Natural killer cell treated with Interleukin-12 subunit alpha and Interleukin-12 subunit beta and Interleukin-15 and Interleukin-18, amount 100 ng/mL, for 72 hours (primary cell): ENCODE measurements around the gene XAF1. TPM values are rescaled to one million over a fixed set of nuclear protein-coding genes. Genes with fewer than 3 reads are reported as not detected.
"Not testable (repeated sequence)": the region's sequence is repeated elsewhere in the genome, so short reads cannot be mapped to it uniquely, and the experiment has no call there.

Source experiments
- ATAC-seq, 2 donors: fragments of 150-1000 bp; cut with Tn5 transposase in 1 of 2; sonication (Bioruptor Pico), chemical (Tn5 transposase) in 1 of 2; 2 replicates each; pipeline ENCODE4 v1.10.0; 2021
- DNase-seq: peaks from one replicate; pipeline ENCODE4 v3.0.0; 2022; ENCODE audit warnings: low spot score
- H3K27ac Mint-ChIP-seq, 2 donors: 1 replicate in 1 of 2; 2 replicates in 1 of 2; pipeline ENCODE4 v1.8.0; 2022; ENCODE audit warnings: mixed read lengths in 2 of 2, mild to moderate bottlenecking in 1 of 2, moderate library complexity in 1 of 2
- H3K27me3 Mint-ChIP-seq, 2 donors: 1 replicate in 1 of 2; 2 replicates in 1 of 2; pipeline ENCODE4 v1.8.0; 2022; ENCODE audit warnings: mixed read lengths in 2 of 2
- H3K36me3 Mint-ChIP-seq: one replicate; pipeline ENCODE4 v1.8.0; 2022; ENCODE audit warnings: mixed read lengths
- H3K4me1 Mint-ChIP-seq, 2 donors: 1 replicate in 1 of 2; 2 replicates in 1 of 2; pipeline ENCODE4 v1.8.0; 2022; ENCODE audit warnings: low read depth in 2 of 2, mixed read lengths in 2 of 2, mild to moderate bottlenecking in 1 of 2
- H3K4me3 Mint-ChIP-seq: one replicate; pipeline ENCODE4 v1.8.0; 2022; ENCODE audit warnings: mixed read lengths
- H3K9me3 Mint-ChIP-seq: 2 replicates; pipeline ENCODE4 v1.8.0; 2022; ENCODE audit warnings: mixed read lengths
- total RNA-seq, 2 donors: library from RNA; stranded (reverse); gene quantifications; one replicate each; pipeline ENCODE4 v1.2.3, GENCODE V29; 2022

XAF1 gene
- total RNA-seq, 2 donors from 2014 or later = 53.7 to 110 TPM

GRCh38 chr17:6768447-6768846, 12.6 kb downstream of the XAF1 start:
- Mint-ChIP-seq H3K9me3 (peaks cover 15% of the 10 kb centered on the region), H3K27ac (no peak overlapping the region), H3K36me3 (peaks cover 96% of the 10 kb centered on the region), H3K4me3 (no peak overlapping the region), H3K27me3 (peaks cover 0 to under 1% of the 10 kb centered on the region in 2 donors), H3K4me1 (peaks cover 13 to 27% of the 10 kb centered on the region in 2 donors)
- DNase-seq (no peak), ATAC-seq (no peak)

GRCh38 chr17:6772016-6772415, 16.2 kb downstream of the XAF1 start:
- peaks cover 0 to 10% of the 10 kb centered on the region in 2 donors for H3K27me3 Mint-ChIP-seq
- H3K9me3 Mint-ChIP-seq = peaks cover 18% of the 10 kb centered on the region
- DNase-seq (no peak), ATAC-seq (no peak)
- H3K36me3 Mint-ChIP-seq = peaks cover 80% of the 10 kb centered on the region
- no peak overlapping the region for H3K27ac Mint-ChIP-seq
- peaks cover 9% of the 10 kb centered on the region in 2 donors for H3K4me1 Mint-ChIP-seq
- H3K4me3 Mint-ChIP-seq = no peak overlapping the region

GRCh38 chr17:6774906-6775305, 19.1 kb downstream of the XAF1 start:
- Mint-ChIP-seq H3K4me1 (peaks cover 6 to 19% of the 10 kb centered on the region in 2 donors), H3K36me3 (peaks cover 52% of the 10 kb centered on the region), H3K27me3 (peaks cover 10 to 21% of the 10 kb centered on the region in 2 donors), H3K9me3 (peaks cover 15% of the 10 kb centered on the region)
- not testable (repeated sequence) for ATAC-seq, H3K4me3 Mint-ChIP-seq, H3K27ac Mint-ChIP-seq, DNase-seq

GRCh38 chr17:6775871-6776405, 20.1 kb downstream of the XAF1 start, which contains the start of gene FBXO39:
TSS of gene FBXO39 (plus strand) at chr17:6776215. CDS start at chr17:6779869, 3,654 bp downstream.
- H3K36me3 Mint-ChIP-seq = peaks cover 43% of the 10 kb centered on the region

GRCh38 chr17:6779411-6779810, 23.6 kb downstream of the XAF1 start:
- peaks cover 0 to 20% of the 10 kb centered on the region in 2 donors for H3K4me1 Mint-ChIP-seq
- H3K36me3 Mint-ChIP-seq = peaks cover 33% of the 10 kb centered on the region
- DNase-seq = no peak
- peaks cover 39 to 40% of the 10 kb centered on the region in 2 donors for H3K27me3 Mint-ChIP-seq
- H3K4me3 Mint-ChIP-seq = no peak overlapping the region
- H3K9me3 Mint-ChIP-seq = peaks cover 16% of the 10 kb centered on the region
- H3K27ac Mint-ChIP-seq = no peak overlapping the region
- ATAC-seq = no peak

More at GRCh38 chr17:6775871-6776405, 20.1 kb downstream of the XAF1 start, which contains the start of gene FBXO39:
- Mint-ChIP-seq H3K27me3 (peaks cover 10 to 21% of the 10 kb centered on the region in 2 donors), H3K27ac (no peak within 1 kb of the TSS), H3K4me3 (no peak within 1 kb of the TSS), H3K4me1 (peaks cover 5 to 21% of the 10 kb centered on the region in 2 donors), H3K9me3 (peaks cover 15% of the 10 kb centered on the region)
- DNase-seq (no peak), ATAC-seq (peak in 1 of 2 donors; percentile 52)

GRCh38 chr17:6780001-6780400, 24.2 kb downstream of the XAF1 start:
- H3K27ac Mint-ChIP-seq = no peak overlapping the region
- no peak for ATAC-seq
- peaks cover 27% of the 10 kb centered on the region for H3K36me3 Mint-ChIP-seq
- no peak for DNase-seq
- peaks cover 15% of the 10 kb centered on the region for H3K9me3 Mint-ChIP-seq
- peaks cover 0 to 18% of the 10 kb centered on the region in 2 donors for H3K4me1 Mint-ChIP-seq
- peaks cover 39 to 40% of the 10 kb centered on the region in 2 donors for H3K27me3 Mint-ChIP-seq
- H3K4me3 Mint-ChIP-seq = no peak overlapping the region

- ATAC-seq (no peak), DNase-seq (no peak)
- H3K9me3 Mint-ChIP-seq = peaks cover 15% of the 10 kb centered on the region
- peaks cover 48 to 49% of the 10 kb centered on the region in 2 donors for H3K27me3 Mint-ChIP-seq
- H3K36me3 Mint-ChIP-seq = peaks cover 33% of the 10 kb centered on the region
- peaks cover 0 to 16% of the 10 kb centered on the region in 2 donors for H3K4me1 Mint-ChIP-seq
- H3K27ac Mint-ChIP-seq = no peak overlapping the region
- no peak overlapping the region for H3K4me3 Mint-ChIP-seq
Observed at GRCh38 chr17:6780886-6781285, 25.0 kb downstream of the XAF1 start.

GRCh38 chr17:6782244-6782643, 26.4 kb downstream of the XAF1 start:
- ATAC-seq (no peak), DNase-seq (no peak)
- peaks cover 36% of the 10 kb centered on the region for H3K36me3 Mint-ChIP-seq
- peaks cover 17% of the 10 kb centered on the region for H3K9me3 Mint-ChIP-seq
- peaks cover 54 to 62% of the 10 kb centered on the region in 2 donors for H3K27me3 Mint-ChIP-seq
- H3K4me3 Mint-ChIP-seq = no peak overlapping the region
- peaks cover 0 to 13% of the 10 kb centered on the region in 2 donors for H3K4me1 Mint-ChIP-seq
- H3K27ac Mint-ChIP-seq = no peak overlapping the region

- peaks cover 13% of the 10 kb centered on the region for H3K9me3 Mint-ChIP-seq
- no peak overlapping the region for H3K4me3 Mint-ChIP-seq
- DNase-seq = no peak
- no peak overlapping the region for H3K27ac Mint-ChIP-seq
- H3K36me3 Mint-ChIP-seq = peaks cover 35% of the 10 kb centered on the region
- ATAC-seq = no peak
- H3K4me1 Mint-ChIP-seq = no peaks in the 10 kb centered on the region
- H3K27me3 Mint-ChIP-seq = peaks cover 51 to 75% of the 10 kb centered on the region in 2 donors
Observed at GRCh38 chr17:6786618-6787017, 30.8 kb downstream of the XAF1 start.

- ATAC-seq (no peak), DNase-seq (no peak)
- Mint-ChIP-seq H3K27me3 (peaks cover 47 to 71% of the 10 kb centered on the region in 2 donors), H3K27ac (no peak overlapping the region), H3K36me3 (peaks cover 29% of the 10 kb centered on the region), H3K4me3 (no peak overlapping the region), H3K9me3 (peaks cover 7% of the 10 kb centered on the region), H3K4me1 (no peaks in the 10 kb centered on the region)
Observed at GRCh38 chr17:6787081-6787693, 31.3 kb downstream of the XAF1 start.

- Mint-ChIP-seq H3K27ac (no peak overlapping the region), H3K4me3 (no peak overlapping the region), H3K36me3 (peaks cover 11% of the 10 kb centered on the region), H3K27me3 (peaks cover 44 to 60% of the 10 kb centered on the region in 2 donors), H3K4me1 (peaks cover 0 to 4% of the 10 kb centered on the region in 2 donors), H3K9me3 (peaks cover 2% of the 10 kb centered on the region)
- no peak for DNase-seq
- no peak for ATAC-seq
Observed at GRCh38 chr17:6789146-6789545, 33.3 kb downstream of the XAF1 start.

GRCh38 chr17:6793748-6794493, 38.1 kb downstream of the XAF1 start:
- ATAC-seq (no peak), DNase-seq (no peak)
- H3K36me3 Mint-ChIP-seq = no peaks in the 10 kb centered on the region
- no peaks in the 10 kb centered on the region for H3K9me3 Mint-ChIP-seq
- H3K4me3 Mint-ChIP-seq = no peak overlapping the region
- no peak overlapping the region for H3K27ac Mint-ChIP-seq
- peaks cover 27 to 37% of the 10 kb centered on the region in 2 donors for H3K27me3 Mint-ChIP-seq
- peaks cover 0 to 6% of the 10 kb centered on the region in 2 donors for H3K4me1 Mint-ChIP-seq

- Mint-ChIP-seq H3K27me3 (peaks cover 23 to 31% of the 10 kb centered on the region in 2 donors), H3K9me3 (no peaks in the 10 kb centered on the region)
- no peak for ATAC-seq
Observed at GRCh38 chr17:6796017-6796886, 40.4 kb downstream of the XAF1 start.

More at GRCh38 chr17:6796017-6796886, 40.4 kb downstream of the XAF1 start:
- peaks cover 0 to 6% of the 10 kb centered on the region in 2 donors for H3K4me1 Mint-ChIP-seq
- no peak overlapping the region for H3K4me3 Mint-ChIP-seq
- H3K27ac Mint-ChIP-seq = no peak overlapping the region
- H3K36me3 Mint-ChIP-seq = no peaks in the 10 kb centered on the region
- no peak for DNase-seq
